ENCODE results near the gene SDK2.

DNA sequence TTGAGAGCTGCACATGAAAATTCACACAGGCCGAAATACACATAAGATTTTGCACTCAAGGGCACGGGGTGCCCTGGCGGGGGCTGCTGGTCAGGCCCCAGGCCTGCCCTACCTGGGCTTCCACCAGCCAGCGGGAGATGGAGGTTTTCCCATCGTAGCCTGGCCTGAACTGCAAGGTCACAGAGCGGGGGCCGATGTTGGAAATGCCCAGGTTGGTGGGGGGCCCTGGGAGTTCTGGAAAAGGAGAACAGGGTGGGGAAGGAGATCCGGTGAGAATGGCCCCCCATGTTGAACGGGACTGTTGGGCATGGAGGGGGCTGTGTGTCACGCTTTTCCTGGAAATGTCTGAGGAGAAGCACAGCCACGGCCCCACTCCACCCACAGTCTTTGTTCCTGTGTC lies 245.2 kb downstream of the SDK2 start:
- TF ChIP-seq POLR2A (IDR thresholded peaks at IDR 0.05; ENCODE audit: low read depth, low read length) (no peak), TAF1 (IDR thresholded peaks at IDR 0.05; ENCODE audit: low read depth, low read length) (no peak), POLR2AphosphoS5 (IDR thresholded peaks at IDR 0.05; ENCODE audit: low read depth, low read length) (no peak), SPI1 (IDR thresholded peaks at IDR 0.05; ENCODE audit: low read depth, low read length) (no peak), POU2F2 (IDR thresholded peaks at IDR 0.05; ENCODE audit: low read depth, low read length) (no peak), PAX5 (IDR thresholded peaks at IDR 0.05; ENCODE audit: insufficient read depth, low read length, severe bottlenecking) (no peak)
